ENCODE data around the gene PHAF1. TPM values are rescaled to one million over a fixed set of nuclear protein-coding genes. Genes with fewer than 3 reads are reported as not detected.
A peak's percentile ranks its signal among the peaks of the same experiment; 100 is the strongest.

The PHAF1 gene
- total and polyA plus RNA-seq, 9 of the 15 experiments (the other 6 are each of a cell fraction or from before 2014, with no cell fraction given) = 5.1 to 25.4 (median 13.8) TPM

DNA sequence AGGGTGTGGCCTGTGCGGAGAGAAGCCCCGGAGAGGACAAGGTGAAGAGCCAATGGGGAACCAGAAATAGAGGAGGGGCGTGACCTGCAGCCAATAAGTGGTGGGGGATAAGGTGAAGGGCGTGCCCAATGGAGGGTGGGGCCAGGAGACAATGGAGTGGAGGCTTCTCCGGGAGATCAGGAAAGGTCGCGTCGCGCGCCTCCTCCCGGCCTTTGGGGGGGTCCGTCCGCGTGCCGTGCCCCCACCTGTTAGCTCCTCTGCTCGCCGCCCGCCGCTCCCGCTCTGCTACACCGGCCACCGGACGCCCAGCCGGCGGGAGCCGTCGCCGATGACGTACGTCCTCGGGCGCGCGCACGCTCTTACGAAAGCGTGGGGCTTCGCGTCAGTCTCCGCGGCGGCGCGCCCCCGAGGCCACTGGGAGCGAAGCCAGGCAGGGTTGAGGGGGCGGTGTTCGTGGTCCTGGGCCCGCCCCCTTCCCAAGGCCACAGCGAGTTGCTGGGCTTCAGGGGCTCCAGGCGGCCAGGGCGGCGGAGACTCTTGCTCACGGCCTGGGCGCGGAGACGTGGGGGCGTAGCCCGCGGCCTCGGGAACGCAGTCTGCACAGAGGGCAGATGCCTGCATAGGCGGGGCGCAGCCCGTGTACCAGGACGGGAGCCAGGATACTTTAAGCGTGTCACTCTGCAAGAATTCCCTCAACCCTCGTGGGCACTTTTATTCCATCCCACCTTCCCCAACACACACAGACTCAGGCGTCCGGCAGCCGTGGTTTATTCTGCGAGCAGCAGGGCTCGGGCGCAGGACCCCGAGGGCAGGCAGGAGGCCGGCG is 74.1 kb downstream of the PHAF1 start, which contains the start of gene MATCAP1 (continued):
- TF ChIP-seq GABPA (tag; conservative IDR thresholded peaks at IDR 0.05; ENCODE audit: low read depth) (no peak), NCOR1 (IDR thresholded peaks at IDR 0.05) (no peak), TAF1 (IDR thresholded peaks at IDR 0.05; ENCODE audit: control insufficient read depth, extremely low read depth, insufficient read depth, low read length, severe bottlenecking) (peak; percentile 36), U2AF1 (optimal IDR thresholded peaks at IDR 0.05; ENCODE audit: low read depth, low read length) (peak; percentile 61), TSC22D4 (tag; IDR thresholded peaks at IDR 0.05) (no peak), POLR2AphosphoS5 (IDR thresholded peaks at IDR 0.05; ENCODE audit: control insufficient read depth, insufficient read depth, low read depth, low read length) (no peak), ZNF121 (CRISPR knock-in tag; conservative IDR thresholded peaks at IDR 0.05) (no peak), KLF13 (tag; IDR thresholded peaks at IDR 0.05; ENCODE audit: borderline replicate concordance, low read depth) (peak; percentile 79; the same call in 1 of the 2 replicates), KAT2B (IDR thresholded peaks at IDR 0.05; ENCODE audit: low read depth, low read length) (no peak), ZNF133 (CRISPR knock-in tag; IDR thresholded peaks at IDR 0.05) (no peak), ZKSCAN8 (CRISPR knock-in tag; IDR thresholded peaks at IDR 0.05) (no peak), PHF8 (IDR thresholded peaks at IDR 0.05; ENCODE audit: borderline replicate concordance, low read length) (peak; percentile 84; the same call in 1 of the 2 replicates), HDAC8 (tag; IDR thresholded peaks at IDR 0.05) (no peak), JUND (IDR thresholded peaks at IDR 0.05; ENCODE audit: borderline replicate concordance, low read depth, low read length) (peak; percentile 52), JUND (tag; IDR thresholded peaks at IDR 0.05; ENCODE audit: borderline replicate concordance, low read depth, low read length) (peak; percentile 65; the same call in 1 of the 3 replicates), TEAD1 (CRISPR knock-in tag; IDR thresholded peaks at IDR 0.05) (no peak), HDAC2 (IDR thresholded peaks at IDR 0.05) (no peak), POLR3G (IDR thresholded peaks at IDR 0.05; ENCODE audit: extremely low read depth, insufficient read length, insufficient replicate concordance) (no peak), EP300 (IDR thresholded peaks at IDR 0.05; ENCODE audit: low read length) (no peak), SFPQ (IDR thresholded peaks at IDR 0.05; ENCODE audit: low read depth, low read length) (no peak)
- TF ChIP-seq, protein P1, sequence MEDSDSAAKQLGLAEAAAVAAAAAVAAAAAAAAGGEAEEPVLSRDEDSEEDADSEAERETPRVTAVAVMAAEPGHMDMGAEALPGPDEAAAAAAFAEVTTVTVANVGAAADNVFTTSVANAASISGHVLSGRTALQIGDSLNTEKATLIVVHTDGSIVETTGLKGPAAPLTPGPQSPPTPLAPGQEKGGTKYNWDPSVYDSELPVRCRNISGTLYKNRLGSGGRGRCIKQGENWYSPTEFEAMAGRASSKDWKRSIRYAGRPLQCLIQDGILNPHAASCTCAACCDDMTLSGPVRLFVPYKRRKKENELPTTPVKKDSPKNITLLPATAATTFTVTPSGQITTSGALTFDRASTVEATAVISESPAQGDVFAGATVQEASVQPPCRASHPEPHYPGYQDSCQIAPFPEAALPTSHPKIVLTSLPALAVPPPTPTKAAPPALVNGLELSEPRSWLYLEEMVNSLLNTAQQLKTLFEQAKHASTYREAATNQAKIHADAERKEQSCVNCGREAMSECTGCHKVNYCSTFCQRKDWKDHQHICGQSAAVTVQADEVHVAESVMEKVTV (CRISPR knock-in tag; IDR thresholded peaks at IDR 0.05) = no peak
- TF ChIP-seq, protein P2, sequence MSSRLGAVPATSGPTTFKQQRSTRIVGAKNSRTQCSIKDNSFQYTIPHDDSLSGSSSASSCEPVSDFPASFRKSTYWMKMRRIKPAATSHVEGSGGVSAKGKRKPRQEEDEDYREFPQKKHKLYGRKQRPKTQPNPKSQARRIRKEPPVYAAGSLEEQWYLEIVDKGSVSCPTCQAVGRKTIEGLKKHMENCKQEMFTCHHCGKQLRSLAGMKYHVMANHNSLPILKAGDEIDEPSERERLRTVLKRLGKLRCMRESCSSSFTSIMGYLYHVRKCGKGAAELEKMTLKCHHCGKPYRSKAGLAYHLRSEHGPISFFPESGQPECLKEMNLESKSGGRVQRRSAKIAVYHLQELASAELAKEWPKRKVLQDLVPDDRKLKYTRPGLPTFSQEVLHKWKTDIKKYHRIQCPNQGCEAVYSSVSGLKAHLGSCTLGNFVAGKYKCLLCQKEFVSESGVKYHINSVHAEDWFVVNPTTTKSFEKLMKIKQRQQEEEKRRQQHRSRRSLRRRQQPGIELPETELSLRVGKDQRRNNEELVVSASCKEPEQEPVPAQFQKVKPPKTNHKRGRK (tag; IDR thresholded peaks at IDR 0.05) = no peak

Data from K562 (cell line).